Endothelial cell of umbilical vein (primary cell): ENCODE results near the gene MAT2B.

Source experiments
- EZH2 ChIP-seq: IDR thresholded peaks from 2 replicates; pipeline ENCODE4 v1.6.1; 2012; ENCODE audit warnings: borderline replicate concordance, low read depth, mild to moderate bottlenecking, moderate library complexity, low read length, inconsistent platforms; ENCODE audit not compliant: severe bottlenecking
- MYC ChIP-seq: IDR thresholded peaks from one replicate; pipeline ENCODE4 v1.6.1; 2011; ENCODE audit warnings: mild to moderate bottlenecking, low read depth, low read length
- POLR2A ChIP-seq: IDR thresholded peaks from 2 replicates; pipeline ENCODE4 v1.6.1; 2012; ENCODE audit warnings: low read depth, mild to moderate bottlenecking, control low read depth, low read length
- POLR2AphosphoS5 ChIP-seq: IDR thresholded peaks from 2 replicates; pipeline ENCODE4 v1.6.1; 2012; ENCODE audit warnings: low read depth, mild to moderate bottlenecking, control low read depth, low read length, moderate library complexity; ENCODE audit not compliant: insufficient read depth
- TF ChIP-seq, protein P1 (sequence below), 2 donors: IDR thresholded peaks; 1 replicate in 1 of 2; 2 replicates in 1 of 2; pipeline ENCODE4 v1.5.1; 2011; ENCODE audit warnings: low read length in 2 of 2, mild to moderate bottlenecking in 2 of 2, moderate library complexity in 2 of 2, control low read depth in 1 of 2, inconsistent platforms in 1 of 2, low read depth in 1 of 2; ENCODE audit not compliant: insufficient read depth in 1 of 2; ENCODE audit errors: extremely low read depth in 1 of 2

DNA sequence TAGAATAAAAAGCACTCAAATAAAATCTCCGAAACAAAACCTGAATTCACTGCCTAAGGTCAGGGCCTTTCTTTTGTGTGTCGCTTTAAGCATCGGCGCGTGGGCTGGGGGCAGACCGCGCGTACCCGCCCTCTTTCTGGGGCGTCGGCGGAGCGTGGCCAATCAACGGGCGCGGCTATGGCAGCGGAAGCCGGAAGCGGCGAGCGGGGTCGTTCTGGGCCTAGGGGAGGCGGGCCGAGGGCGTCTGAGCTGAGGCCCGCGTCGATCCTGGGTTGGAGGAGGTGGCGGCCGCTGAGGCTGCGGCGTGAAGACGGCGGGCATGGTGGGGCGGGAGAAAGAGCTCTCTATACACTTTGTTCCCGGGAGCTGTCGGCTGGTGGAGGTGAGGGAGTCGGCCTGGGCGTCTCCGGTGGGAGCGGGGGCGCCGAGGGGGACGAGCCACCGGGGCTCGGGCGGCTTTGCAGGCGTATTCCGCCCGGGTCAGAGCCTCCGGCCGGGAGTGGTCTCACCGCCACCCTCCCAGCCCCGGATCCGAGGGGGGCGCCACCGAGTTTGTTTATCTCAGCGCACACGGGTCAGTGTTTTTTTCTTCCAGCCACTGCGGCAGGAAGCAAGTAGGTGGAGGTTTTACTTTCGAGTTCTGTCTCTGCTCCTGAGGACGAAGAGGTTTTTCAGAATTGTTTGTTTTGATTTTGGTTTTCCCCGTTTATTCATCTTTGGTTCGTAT, at the start of gene MAT2B:
- TF ChIP-seq, protein P1, sequence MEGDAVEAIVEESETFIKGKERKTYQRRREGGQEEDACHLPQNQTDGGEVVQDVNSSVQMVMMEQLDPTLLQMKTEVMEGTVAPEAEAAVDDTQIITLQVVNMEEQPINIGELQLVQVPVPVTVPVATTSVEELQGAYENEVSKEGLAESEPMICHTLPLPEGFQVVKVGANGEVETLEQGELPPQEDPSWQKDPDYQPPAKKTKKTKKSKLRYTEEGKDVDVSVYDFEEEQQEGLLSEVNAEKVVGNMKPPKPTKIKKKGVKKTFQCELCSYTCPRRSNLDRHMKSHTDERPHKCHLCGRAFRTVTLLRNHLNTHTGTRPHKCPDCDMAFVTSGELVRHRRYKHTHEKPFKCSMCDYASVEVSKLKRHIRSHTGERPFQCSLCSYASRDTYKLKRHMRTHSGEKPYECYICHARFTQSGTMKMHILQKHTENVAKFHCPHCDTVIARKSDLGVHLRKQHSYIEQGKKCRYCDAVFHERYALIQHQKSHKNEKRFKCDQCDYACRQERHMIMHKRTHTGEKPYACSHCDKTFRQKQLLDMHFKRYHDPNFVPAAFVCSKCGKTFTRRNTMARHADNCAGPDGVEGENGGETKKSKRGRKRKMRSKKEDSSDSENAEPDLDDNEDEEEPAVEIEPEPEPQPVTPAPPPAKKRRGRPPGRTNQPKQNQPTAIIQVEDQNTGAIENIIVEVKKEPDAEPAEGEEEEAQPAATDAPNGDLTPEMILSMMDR (IDR thresholded peaks at IDR 0.05; ENCODE audit: extremely low read depth in 1 of 2, insufficient read depth in 1 of 2, low read depth in 1 of 2, low read length in 2 of 2): peak; percentile 52 to 68
- TF ChIP-seq EZH2 (no peak), POLR2A (peak; percentile 93), MYC (no peak), POLR2AphosphoS5 (peak; percentile 90)
